Activated CD8-positive, alpha-beta memory T cell treated with anti-CD3 and anti-CD28 coated beads for 1 hour (primary cell): ENCODE results near the gene SLC35F3.
"Not testable (repeated sequence)": the region's sequence is repeated elsewhere in the genome, so short reads cannot be mapped to it uniquely, and the experiment has no call there.

ENCODE experiments used
- DNase-seq, 2 donors: peaks; one replicate each; pipeline ENCODE4 v3.0.0-alpha.2; 2020; ENCODE audit warnings: low read depth in 1 of 2; ENCODE audit errors: extremely low read depth in 1 of 2

Gene SLC35F3

GRCh38 chr1:234096161-234096770 is 191.8 kb downstream of the SLC35F3 start:
- DNase-seq, result no peak

DNA sequence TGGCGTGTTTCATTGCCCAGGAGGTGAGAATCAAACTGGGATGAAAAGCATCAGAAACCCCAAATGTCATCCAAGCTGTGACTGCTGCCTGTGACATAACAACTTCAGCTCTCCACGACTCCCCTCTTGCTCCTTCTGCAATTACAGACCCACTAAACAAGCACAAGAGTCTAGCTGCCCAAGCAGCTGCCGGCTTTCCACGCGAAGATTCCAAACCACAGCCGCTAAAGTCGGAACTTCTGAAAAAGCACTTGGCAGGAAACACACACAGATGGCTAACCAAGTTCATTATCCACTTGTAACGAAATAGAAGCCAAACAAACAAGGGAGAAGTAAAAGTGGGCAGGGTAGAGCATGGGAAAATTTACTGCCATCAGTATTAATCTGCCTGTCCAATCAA is 198.1 kb downstream of the SLC35F3 start:
- DNase-seq, result no peak

DNA sequence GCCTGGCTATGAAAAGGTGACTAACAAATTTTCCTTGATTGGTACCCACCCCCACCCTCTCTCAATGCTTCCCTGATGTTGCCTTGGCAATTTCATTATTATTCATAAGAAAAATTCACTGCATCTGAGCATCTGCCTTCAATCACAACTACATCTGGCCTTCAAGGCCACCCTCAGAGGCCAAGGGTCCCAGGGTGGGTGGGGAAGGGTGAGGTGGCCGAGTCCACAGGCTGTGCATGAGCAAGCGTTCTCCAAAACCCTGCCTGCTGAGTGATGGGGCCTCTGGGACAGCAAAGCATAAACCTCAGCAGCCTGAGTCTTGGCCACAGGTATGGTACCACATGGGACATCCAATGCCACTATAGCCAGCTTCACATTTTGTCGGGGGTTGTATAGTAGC is 198.7 kb downstream of the SLC35F3 start:
- DNase-seq, result no peak

DNA sequence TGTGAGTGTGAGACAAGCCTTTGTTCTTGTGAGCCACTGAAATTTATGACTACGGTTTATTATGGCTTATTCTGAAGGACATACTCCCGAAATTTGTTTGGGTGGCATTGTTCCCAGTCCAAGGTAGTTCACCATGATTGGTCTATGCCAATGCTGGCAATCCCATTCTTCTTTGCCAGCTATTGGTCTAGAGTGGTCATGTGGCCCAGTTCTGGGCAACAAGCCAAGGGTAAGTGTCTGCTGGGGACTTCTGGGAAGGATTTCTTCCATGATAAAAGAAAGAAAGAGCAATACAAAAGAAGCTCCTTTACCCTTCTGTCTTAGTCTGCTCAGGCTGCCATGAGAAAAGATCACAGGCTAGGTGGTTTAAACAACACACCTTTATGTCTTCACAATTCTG is 201.6 kb downstream of the SLC35F3 start:
- DNase-seq, result no peak

- no peak for DNase-seq
These were observed 203.0 kb downstream of the SLC35F3 start for GRCh38 chr1:234107416-234108021.

DNA sequence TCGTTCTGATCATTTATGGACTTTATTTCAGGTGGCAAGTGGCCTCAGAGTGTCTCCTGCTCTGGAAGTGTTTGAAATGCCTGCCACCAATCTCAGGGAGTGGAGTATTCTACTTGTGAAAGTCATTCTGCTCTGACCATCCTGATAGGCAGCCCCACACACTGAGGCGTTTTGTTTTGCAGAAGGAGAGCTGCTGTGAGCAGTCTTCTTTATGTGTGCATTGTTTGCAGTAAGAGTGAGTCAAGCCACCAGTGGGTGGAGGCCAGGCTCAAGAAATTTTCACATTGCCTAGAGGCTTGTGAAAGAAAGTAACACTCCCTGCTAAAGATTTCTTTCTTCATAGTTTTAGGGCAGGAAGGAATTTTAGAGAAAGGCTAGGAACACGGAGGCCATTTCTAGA is 204.4 kb downstream of the SLC35F3 start:
- no peak for DNase-seq

- no peak for DNase-seq
These were observed 205.4 kb downstream of the SLC35F3 start for GRCh38 chr1:234109840-234110239.

DNA sequence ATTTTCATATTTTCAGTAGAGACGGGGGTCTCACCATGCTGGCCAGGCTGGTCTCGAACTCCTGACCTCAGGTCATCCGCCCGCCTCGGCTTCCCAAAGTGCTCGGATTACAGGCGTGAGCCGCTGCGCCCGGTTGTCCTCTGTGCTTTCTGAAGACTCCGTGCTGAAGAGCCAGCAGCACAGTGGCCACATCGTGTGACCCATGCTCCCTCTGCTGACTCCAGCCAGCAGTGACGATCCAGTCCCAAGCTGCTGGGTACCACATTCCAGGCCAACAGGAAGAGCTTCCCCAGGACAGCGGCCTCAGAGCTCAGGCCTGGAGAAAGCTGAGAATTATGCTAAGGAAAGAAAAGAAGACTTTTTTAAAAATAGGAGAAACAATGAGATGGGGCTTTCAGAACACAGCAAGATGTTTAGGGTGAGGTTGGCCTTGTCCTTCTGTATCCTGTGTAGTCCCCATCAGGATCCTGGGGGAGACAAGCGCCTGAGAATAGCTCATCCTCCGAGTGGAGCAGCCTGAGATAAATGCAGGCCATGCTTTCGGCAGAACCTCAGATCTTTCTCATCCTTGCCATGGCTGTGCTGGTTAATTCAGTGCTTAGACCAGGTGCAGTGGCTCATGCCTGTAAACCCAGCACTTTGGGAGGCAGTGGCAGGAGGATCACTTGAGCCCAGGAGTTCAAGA is 207.1 kb downstream of the SLC35F3 start:
- no peak for DNase-seq

DNA sequence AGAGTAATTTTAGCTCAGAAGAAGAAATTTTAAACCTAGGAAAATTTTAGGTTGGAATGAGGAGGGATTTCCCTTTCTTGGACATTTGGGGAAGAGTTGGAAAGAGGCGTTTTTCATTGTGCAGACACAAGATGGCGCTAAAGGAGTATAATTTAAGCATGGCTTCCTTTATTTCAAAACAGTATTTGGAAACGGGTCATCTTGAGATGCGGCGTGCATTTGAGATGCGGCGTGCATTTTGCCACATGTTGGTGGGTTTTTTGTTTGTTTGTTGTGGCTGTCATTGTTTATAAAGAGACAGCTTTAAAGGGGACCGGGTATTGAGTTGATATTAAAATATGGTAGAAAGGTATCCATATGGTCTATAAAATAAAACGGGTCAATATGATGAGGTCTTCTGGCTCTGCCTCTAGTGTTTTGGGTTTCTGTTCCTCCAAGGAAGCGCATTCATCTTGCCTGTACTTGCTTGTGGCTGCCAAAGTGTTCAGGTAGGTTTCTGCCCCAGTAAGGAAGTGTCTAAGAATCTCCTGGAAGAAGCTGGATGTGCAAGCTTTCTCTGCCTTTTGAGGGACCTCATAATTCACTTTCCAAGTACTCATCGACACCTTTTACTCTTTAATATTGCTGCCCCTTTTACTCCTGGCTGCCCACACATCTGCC is 210.3 kb downstream of the SLC35F3 start:
- DNase-seq, result no peak

DNA sequence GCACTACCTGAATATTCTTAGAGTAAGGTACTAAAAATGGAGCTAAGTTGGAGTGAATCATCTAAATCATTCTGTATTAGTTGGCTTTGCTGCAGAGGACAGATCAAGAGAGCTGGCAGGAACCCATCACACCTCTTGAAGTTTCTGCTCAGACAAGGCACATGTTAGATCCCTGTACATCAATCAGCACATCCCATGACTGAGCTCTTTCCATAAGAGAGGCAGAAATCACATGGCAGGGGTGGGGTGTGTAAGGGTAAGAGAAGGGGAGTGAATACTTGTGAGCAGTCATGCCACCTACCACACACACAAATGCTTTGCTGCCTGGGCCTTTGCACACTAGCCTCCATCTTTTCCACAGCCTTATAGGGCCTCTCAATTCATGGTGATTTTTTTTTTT is 214.4 kb downstream of the SLC35F3 start:
- DNase-seq, result no peak

GRCh38 chr1:234119431-234119830 is 215.0 kb downstream of the SLC35F3 start:
- DNase-seq, result no peak

DNA sequence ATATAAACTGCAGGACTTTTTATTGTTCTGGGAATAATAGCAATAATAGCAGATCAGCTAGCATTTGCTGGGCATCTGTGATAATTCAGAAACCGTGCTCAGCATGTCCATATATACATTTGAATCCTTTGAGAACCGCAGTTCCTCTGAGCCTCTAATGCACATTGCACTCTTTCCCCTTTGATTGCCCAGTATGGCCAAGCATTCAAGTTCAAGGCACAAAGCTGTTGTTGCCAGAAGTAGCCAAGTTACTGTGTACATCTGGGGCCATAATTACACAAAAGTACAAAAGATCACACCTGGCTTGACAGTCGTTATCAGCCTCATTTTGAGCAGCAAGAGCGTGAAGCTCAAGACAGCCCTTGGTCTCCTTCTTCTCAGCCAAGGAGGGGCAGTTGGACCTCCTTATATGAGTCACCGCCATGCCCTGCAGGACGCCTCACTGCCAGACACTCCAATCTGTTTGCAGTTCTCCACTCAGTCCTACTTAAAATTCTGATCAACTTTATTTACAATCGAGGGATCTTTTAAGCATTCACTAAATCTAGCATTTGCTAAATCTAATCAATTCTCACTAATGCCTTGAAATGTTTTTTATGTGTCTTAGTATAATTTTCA is 216.0 kb downstream of the SLC35F3 start:
- DNase-seq, result no peak

GRCh38 chr1:234121659-234122058 is 217.2 kb downstream of the SLC35F3 start:
- not testable (repeated sequence) for DNase-seq

- not testable (repeated sequence) for DNase-seq
These were observed 218.1 kb downstream of the SLC35F3 start for GRCh38 chr1:234122571-234122970.

GRCh38 chr1:234123867-234124266 is 219.4 kb downstream of the SLC35F3 start:
- no peak for DNase-seq

GRCh38 chr1:234125283-234125682 is 220.8 kb downstream of the SLC35F3 start:
- DNase-seq, result no peak

DNA sequence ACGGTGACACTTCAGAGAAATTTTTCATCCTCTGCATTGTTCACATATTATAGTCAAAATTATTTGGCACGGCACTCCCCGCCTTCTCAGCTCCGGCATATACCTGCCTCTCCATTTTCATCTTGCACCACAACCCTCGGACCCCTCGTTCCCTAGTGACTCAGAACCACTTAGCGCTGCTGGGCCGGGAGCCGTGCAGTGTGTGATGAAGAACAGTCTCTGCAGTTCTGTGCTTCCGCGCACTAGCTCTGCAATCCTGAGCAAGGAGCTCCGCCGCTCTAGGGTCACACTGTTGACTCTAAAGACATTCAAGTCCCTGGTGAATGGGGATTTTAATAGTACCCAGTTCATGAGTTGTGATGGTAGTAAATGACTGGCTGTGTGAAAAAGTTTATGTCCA is 221.2 kb downstream of the SLC35F3 start:
- no peak for DNase-seq

DNA sequence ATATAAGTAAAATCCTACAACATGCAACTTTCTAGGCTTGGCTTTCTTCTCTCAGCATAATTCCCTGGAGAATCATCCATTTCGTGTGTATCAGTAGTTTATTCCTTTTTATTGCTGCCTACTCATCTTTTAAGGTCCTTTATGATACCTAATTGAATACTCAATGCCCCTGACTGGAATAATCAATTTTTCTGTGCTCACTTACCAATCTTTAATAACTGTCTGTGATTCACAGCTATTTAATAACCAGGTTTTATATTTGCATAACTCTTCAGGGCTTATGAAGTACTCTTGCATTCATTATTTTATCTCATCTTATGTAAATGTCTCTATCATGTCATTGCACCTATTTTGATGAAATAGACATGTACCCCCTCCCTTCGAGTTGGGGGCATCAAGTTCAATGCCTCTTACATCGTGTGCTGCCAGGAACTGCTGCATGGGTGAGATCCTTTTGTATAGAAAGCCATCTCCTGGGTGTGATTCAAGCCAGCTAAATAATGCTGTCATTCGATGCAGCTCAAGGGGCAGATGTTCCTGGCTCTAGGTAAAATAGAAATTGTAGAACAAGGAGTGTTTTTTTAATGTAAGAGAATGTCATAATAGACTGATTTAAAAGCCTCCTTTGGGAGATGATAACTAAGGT is 222.7 kb downstream of the SLC35F3 start:
- no peak for DNase-seq

DNA sequence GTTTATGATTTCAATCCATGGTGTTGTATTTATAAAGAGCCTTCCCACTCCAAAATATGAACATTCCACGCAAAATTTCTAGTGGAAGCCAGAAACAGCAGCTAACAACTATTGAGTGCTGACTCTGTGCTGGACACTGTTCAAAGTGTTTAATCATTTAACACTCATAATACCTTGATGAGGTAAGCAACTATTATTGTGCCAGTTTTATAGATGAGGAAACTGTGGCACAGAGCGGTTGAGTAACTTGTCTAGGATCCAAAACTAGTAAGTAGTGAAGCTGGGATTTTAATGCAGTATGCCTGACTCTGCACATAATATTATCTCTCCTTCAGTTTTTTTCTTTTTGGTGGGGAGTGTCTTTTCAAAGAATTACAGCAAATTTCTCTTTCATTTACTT is 228.3 kb downstream of the SLC35F3 start:
- DNase-seq, result no peak

DNA sequence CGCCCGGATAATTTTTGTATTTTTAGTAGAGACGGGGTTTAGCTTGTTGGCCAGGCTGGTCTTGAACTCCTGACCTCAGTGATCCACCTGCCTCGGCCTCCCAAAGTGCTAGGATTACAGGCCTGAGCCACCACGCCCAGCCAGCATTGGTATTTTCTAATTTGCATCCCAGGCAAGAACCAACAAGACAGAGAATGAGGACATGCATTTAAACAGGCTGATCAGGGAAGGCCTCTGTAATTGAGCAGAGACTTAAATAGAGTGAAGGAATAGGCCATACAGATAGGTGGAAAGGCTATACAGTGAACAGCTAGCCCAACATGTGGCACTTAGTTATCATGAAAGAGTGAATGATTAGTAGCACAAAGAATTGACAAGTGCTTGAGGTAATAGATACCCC is 230.4 kb downstream of the SLC35F3 start:
- no peak for DNase-seq

DNA sequence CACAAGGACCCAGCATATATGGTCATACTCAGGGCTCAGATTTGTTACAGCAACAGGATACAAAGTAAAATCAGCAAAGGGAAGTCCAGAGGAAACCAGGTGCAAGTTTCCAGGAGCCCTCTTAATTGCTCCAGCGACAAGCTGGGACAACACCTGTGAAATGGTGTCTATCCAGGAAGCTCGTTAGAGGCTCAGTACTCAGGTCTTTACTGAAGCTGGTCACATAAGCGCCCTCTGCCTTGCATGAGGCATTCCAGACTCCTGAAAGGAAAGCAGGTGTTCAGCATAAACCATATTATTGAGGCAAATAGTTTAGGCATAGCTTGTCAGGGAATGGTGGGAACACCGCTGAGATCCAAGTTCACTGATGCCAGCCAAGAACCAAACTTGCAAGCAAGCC is 231.0 kb downstream of the SLC35F3 start:
- DNase-seq, result no peak
